ENCODE data around the gene MEX3D. TPM values are rescaled to one million over a fixed set of nuclear protein-coding genes. Genes with fewer than 3 reads are reported as not detected.

The MEX3D gene
- total RNA-seq, 2 donors from 2014 or later = 18.8 to 21.8 TPM

DNA sequence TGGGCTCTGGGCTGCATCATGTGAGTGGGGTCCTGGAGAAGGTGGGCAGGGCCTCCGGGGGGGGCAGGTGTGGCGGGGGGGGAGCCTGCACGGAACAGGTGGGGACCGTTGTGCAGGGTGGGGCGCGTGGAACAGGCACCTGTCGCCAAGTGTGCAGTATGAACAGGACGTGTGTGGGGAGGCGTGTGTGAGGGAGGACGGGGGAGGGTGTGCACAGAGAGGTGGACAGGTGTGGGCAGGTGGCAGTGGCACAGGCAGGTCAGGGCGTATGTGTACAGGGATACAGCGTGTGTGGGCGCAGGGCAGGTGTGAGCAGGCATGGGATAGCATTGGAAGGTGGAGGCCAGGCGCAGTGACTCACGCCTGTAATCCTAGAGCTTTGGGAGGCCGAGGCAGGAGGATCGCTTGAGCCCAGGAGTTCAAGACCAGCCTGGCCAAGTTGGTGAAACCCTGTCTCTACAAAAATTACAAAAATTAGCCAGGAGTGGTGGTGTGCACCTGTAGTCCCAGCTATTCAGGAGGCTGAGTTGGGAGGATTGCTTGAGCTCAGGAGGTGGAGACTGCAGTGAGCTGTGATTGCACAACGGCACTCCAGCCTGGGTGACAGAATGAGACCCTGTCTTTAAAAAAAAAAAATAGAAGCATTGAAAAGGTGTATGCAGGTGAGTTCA, 41.0 kb downstream of the MEX3D start:
- H3K27ac ChIP-seq = no peak overlapping the region
- intact Hi-C loops (cut with DNase I) = no loop called here
- no peak overlapping the region for H3K4me3 ChIP-seq
- TF ChIP-seq, protein P1, sequence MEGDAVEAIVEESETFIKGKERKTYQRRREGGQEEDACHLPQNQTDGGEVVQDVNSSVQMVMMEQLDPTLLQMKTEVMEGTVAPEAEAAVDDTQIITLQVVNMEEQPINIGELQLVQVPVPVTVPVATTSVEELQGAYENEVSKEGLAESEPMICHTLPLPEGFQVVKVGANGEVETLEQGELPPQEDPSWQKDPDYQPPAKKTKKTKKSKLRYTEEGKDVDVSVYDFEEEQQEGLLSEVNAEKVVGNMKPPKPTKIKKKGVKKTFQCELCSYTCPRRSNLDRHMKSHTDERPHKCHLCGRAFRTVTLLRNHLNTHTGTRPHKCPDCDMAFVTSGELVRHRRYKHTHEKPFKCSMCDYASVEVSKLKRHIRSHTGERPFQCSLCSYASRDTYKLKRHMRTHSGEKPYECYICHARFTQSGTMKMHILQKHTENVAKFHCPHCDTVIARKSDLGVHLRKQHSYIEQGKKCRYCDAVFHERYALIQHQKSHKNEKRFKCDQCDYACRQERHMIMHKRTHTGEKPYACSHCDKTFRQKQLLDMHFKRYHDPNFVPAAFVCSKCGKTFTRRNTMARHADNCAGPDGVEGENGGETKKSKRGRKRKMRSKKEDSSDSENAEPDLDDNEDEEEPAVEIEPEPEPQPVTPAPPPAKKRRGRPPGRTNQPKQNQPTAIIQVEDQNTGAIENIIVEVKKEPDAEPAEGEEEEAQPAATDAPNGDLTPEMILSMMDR (IDR thresholded peaks at IDR 0.05) = no peak
- TF ChIP-seq POLR2A (IDR thresholded peaks at IDR 0.05) = no peak
- H3K36me3 ChIP-seq (replicated peaks in 1 of 2; ENCODE audit: insufficient read depth in 1 of 2, low read depth in 2 of 2) = no peaks in the 10 kb centered on the region
- peaks cover 0 to 20% of the 10 kb centered on the region in 2 donors for H3K27me3 ChIP-seq
- H3K9me3 ChIP-seq = no peaks in the 10 kb centered on the region
- WGBS, 2 donors = 57 to 61% methylated on average over 17 to 18 of the region's 18 CpGs
- H3K4me1 ChIP-seq = peaks cover 11% of the 10 kb centered on the region
- DNase-seq (no peak), ATAC-seq (no peak)

DNA sequence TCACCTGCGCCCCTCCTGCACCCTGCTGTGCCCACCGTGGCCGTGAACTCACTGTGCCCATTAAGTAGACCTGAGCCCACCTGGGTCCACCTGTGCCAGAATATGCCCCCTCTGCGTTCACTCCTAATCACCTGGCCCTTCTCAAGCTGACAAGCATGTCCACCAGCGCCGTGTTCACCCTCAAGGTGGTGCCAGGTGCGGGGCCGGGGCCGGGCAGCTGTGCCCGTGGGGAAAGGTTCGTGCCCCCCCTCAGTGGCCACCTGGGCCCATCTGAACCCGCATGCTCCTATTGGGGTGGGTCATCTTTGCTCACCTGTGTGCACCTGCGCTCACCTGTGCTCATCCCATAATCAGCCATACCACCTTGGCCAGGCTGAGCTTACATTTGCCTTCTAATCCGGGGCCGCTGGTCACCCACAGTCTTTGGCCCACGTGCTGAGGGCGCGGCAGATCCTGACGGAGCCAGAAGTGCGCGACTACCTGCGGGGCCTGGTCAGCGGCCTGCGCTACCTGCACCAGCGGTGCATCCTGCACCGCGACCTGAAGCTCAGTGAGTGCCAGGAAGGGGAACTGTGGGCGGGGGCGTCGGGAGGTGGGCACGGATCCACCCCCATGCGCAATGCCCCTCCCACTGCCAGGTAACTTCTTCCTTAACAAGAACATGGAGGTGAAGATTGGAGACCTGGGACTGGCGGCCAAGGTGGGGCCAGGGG, 41.9 kb downstream of the MEX3D start:
- Histone ChIP-seq H3K9me3 (no peaks in the 10 kb centered on the region), H3K4me1 (peaks cover 11% of the 10 kb centered on the region), H3K27ac (no peak overlapping the region), H3K4me3 (no peak overlapping the region), H3K27me3 (peaks cover 0 to 20% of the 10 kb centered on the region in 2 donors), H3K36me3 (replicated peaks in 1 of 2; ENCODE audit: insufficient read depth in 1 of 2, low read depth in 2 of 2) (no peaks in the 10 kb centered on the region)
- intact Hi-C loops (cut with DNase I) = no loop called here
- 69 to 72% methylated on average over 14 to 33 of the region's 33 CpGs for WGBS, 2 donors
- no peak for DNase-seq
- no peak for ATAC-seq
- TF ChIP-seq, protein P1 (IDR thresholded peaks at IDR 0.05) = no peak
- no peak for TF ChIP-seq POLR2A (IDR thresholded peaks at IDR 0.05)

DNA sequence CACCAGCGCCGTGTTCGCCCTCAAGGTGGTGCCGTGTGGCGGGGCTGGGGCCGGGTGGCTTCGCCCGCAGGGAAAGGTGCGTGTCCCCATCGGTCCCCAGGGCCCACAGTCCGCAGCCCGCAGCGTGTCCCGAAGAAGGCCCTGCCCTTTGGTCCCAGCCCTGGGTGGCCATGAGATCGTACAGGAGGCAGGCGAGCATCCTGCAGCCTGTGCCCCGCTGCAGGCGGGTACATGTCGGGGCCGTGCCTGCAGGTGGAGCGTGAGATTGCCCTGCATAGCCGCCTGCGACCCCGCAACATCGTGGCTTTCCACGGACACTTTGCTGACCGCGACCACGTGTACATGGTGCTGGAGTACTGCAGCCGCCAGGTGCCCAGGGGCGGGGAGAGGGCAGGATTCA, 42.8 kb downstream of the MEX3D start:
- ATAC-seq = no peak
- H3K27me3 ChIP-seq = peaks cover 0 to 20% of the 10 kb centered on the region in 2 donors

DNA sequence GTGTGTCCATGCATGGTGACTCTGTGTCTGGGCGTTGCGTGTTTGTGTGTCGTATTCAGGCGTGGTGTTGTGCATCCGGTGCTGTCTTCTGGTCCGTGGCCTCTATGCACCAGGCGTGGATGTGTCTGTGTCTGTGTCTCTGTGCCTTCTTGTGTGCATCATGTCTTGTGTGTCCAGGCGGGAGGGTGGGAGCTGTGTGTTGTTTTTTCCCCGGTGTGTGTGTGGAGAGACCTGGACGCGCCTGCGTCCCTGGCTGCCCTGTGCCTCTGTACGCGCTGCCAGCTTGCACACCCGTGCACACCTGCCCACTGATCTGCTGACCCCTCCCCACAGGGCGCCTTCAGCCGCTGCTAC, 43.2 kb downstream of the MEX3D start:
- ATAC-seq = no peak
- H3K36me3 ChIP-seq (replicated peaks in 1 of 2; ENCODE audit: insufficient read depth in 1 of 2, low read depth in 2 of 2) = no peaks in the 10 kb centered on the region
- intact Hi-C loops (cut with DNase I) = no loop called here
- no peak overlapping the region for H3K4me3 ChIP-seq
- no peak for DNase-seq
- H3K4me1 ChIP-seq = peaks cover 11% of the 10 kb centered on the region
- TF ChIP-seq, protein P1 (IDR thresholded peaks at IDR 0.05) = no peak
- TF ChIP-seq POLR2A (IDR thresholded peaks at IDR 0.05) = no peak
- 46 to 51% methylated on average over 6 to 16 of the region's 17 CpGs for WGBS, 2 donors
- no peaks in the 10 kb centered on the region for H3K9me3 ChIP-seq
- no peak overlapping the region for H3K27ac ChIP-seq
- peaks cover 0 to 20% of the 10 kb centered on the region in 2 donors for H3K27me3 ChIP-seq

More for the DNA sequence above, 42.8 kb downstream of the MEX3D start:
- Histone ChIP-seq H3K4me1 (peaks cover 11% of the 10 kb centered on the region), H3K36me3 (replicated peaks in 1 of 2; ENCODE audit: insufficient read depth in 1 of 2, low read depth in 2 of 2) (no peaks in the 10 kb centered on the region), H3K9me3 (no peaks in the 10 kb centered on the region), H3K27ac (no peak overlapping the region), H3K4me3 (no peak overlapping the region)
- intact Hi-C loops (cut with DNase I) = no loop called here
- 49 to 70% methylated on average over 3 to 27 of the region's 31 CpGs for WGBS, 2 donors
- DNase-seq = no peak
- TF ChIP-seq, protein P1 (IDR thresholded peaks at IDR 0.05) = no peak
- TF ChIP-seq POLR2A (IDR thresholded peaks at IDR 0.05) = no peak

All from body of pancreas (tissue), 4 donors.